ENCODE data around the gene SDR9C7.
"Not testable (repeated sequence)": the region's sequence is repeated elsewhere in the genome, so short reads cannot be mapped to it uniquely, and the experiment has no call there.

Gene SDR9C7

DNA sequence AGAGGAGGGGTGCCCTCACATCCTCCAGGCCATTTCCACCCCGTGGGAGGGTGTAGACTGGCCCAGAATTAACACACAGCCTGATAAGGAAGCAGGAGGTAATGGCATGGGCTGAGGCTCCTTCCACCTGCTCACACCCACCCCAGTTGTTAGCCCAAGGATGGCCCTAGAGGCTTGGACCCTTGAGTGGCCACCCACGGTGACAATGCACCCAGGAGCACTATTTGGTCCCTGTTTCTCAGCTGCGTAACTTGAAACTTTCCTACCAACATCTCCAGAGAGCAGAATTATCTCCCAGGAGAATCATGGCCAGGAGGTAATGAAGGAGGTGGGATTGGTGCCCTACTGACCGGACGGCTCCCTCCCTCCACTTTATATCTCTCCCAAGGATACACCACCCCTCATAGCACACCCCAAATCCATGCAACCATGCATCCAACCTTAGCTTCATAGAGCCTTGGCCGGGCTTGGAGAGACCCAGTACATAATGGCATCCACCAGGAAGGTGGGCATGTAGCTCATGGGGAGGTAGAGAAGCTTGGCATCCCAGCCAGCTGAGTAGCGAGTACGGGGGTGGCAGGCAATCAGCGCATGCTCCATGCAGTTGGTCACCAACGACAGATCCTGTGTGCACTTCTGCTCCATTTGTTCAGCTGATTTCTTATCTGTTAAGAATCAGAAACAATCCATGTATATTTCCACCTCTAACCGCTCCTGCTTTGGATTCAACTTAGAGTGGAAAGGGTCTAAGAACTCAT lies 17.6 kb upstream of the SDR9C7 start:
- DNase-seq: no peak

DNA sequence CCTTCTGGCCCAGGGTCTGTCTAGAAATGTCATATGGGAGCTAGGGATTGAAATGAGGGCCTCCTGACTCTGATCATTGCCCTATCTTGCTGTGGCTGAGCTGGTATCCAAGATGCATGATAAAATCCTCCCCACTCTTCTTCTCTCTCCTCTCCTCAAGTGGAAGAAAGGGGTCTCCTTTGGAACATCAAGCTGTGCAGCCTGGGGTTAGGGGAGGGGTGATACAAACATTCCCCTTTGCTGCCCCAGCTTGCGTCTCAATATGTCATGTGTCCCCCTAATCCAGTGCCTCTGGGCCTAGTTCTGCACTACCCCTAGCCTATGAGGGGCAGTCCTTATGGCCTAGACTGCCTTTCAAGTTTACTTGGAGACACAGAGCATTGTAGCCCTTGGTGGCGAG lies 14.7 kb upstream of the SDR9C7 start:
- no peak for DNase-seq

GRCh38 chr12:56948457-56948777 lies 14.2 kb upstream of the SDR9C7 start:
- DNase-seq: no peak

GRCh38 chr12:56947633-56948456 lies 13.6 kb upstream of the SDR9C7 start:
- no peak for DNase-seq

GRCh38 chr12:56943878-56944277 lies 9.7 kb upstream of the SDR9C7 start:
- no peak for DNase-seq

GRCh38 chr12:56943374-56943773 lies 9.2 kb upstream of the SDR9C7 start:
- DNase-seq: not testable (repeated sequence)

DNA sequence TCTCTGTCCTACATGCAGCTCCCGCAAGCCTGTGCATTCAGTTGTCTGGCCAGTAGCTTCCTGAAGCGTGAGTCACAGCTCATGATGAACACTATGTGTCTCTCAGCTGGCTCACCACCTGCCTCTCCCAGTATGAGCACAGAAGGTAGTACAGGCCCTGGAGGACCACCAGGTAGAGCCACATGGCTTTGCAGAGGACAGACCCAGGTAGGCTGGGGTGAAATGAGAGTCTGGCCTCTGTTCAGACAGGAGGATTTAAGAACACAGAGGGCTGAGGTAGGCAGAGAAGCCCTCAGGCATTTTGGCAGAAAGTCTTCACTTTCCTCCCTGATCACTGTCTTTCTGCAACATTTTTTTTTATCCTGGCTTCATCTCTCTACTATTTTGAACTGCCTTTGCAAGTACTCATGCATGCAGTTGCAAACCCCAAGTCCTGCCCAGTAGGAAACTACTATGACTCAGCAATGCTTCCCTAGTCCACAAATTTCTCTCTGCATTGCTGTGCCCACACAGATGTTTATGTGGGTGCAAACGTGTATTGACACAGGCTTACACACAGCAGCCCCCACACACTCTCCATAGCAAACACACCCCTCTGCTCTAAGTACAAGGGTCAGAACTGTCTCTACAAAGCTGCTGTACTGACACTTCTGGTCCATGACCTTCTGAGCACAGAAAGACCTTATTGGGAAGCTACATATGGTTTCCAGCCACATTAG lies 7.2 kb upstream of the SDR9C7 start:
- DNase-seq: no peak

DNA sequence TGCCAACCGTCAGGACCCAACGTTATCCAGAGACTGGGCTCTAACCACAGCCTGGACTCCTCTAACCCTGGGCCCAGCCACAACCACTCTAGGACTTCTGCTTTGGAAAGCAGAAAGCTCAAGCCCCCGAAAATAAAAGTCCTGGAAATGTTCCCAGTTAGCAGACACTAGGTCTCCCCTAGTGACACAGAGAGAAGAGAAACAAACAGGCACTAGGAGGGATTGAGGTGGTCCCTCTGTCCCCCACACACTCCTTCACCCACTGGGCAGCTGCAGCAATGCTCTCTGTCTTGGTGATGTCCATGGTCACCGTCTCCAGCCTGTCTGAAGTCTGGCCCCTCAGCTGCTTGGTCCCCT lies 6.7 kb upstream of the SDR9C7 start:
- DNase-seq: not testable (repeated sequence)

DNA sequence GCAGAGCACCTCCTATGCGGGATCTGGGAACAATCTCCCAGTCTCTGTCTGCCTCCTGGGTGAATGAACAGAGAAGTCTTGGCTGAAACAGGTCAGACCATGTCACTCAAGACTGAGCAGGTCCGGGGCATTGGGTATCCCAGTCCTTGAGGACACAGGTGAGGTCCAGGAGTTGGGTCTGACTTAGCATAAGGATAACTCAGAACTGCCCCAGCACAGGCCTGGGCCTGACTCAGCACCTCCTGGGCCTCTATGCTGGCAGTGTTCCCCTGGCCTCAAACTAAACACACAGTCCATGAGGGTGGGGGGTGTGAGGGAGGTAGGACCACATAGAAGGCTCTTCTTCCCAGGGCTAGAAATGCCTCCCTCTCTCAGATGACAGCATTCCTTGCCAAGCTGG lies 1.5 kb upstream of the SDR9C7 start:
- no peak for DNase-seq

DNA sequence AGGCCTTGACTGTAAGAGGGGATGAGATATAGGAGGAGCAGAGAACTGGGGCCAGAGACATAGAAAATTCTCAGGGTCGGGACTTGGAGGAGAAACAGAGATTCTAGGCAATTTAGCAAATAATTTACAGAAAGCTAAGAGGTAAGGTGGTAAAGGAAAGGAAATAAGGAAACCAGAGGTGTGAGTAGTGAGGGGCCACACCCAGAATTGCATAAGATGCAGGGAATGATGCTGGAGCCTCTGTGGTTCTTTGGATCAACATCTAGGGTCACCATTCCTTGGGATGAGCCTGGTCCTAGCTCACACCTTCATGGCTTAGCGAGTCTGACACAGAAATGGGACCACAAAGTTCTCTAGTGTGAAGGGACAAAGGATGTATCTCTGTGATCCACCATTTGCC lies 949 bp upstream of the SDR9C7 start:
- no peak for DNase-seq

GRCh38 chr12:56932867-56933266 lies 1.3 kb downstream of the SDR9C7 start:
- no peak for DNase-seq

DNA sequence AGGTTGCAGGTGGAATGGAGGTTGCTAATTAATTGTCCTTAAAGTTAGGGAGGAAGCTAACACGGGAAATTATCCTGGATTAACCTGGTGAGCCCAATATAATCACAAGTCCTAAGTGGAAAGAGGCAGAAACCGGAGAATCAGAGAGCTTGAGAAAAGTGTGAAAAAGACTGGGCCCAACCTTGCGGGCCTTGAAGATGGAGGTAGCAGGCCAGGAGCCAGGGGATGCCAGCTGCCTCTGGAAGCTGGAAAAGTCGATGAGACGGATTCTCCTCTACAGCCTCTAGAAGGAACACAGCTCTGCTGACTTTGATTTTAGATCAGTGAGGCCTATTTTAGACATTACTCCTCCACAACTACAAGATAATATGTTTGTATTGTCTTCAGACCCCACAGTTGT lies 2.1 kb downstream of the SDR9C7 start:
- DNase-seq: no peak

DNA sequence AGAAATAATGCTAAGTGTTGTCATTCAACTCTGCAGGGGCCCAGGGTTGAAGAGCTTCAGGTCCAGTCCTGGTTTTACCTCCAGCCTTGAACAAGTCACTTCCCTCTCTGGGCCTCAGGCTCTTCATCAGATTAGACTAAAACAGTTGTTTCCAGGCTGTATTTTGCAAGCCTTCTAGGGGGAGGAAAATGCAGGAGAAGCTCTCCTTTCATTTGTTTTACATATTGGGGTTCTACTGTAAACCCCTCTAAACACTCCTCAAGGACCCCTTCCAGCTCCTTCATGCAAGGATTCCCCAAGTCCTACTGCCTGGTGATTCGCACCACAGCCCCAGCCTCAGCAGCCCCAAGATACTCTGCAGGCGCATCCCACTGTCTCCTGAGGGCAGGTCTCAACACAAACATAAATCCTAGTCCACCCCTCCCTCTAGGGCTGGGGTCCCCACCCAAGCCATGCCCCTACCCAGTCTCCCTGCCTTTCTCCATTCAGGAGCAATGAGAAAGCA lies 2.7 kb downstream of the SDR9C7 start:
- DNase-seq: no peak

- no peak for DNase-seq
Measured at GRCh38 chr12:56930241-56930640, 4.0 kb downstream of the SDR9C7 start.

- DNase-seq: no peak
Measured at GRCh38 chr12:56929780-56930179, 4.4 kb downstream of the SDR9C7 start.

GRCh38 chr12:56928262-56928661 lies 5.9 kb downstream of the SDR9C7 start:
- no peak for DNase-seq

GRCh38 chr12:56927281-56927680 lies 6.9 kb downstream of the SDR9C7 start:
- no peak for DNase-seq

GRCh38 chr12:56922031-56922430 lies 12.2 kb downstream of the SDR9C7 start:
- DNase-seq: no peak

- DNase-seq: no peak
Measured at GRCh38 chr12:56921346-56921745, 12.9 kb downstream of the SDR9C7 start.

DNA sequence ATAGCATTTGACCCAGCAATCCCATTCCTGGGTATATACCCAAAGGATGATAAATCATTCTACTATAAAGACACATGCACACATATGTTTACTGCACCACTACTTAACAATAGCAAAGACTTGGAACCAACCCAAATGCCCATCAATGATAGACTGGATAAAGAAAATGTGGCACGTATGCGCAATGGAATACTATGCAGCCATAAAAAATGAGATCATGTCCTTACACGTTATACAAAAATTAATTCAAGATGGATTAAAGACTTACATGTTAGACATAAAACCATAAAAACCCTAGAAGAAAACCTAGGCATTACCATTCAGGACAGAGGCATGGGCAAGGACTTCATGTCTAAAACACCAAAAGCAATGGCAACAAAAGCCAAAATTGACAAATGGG lies 16.1 kb downstream of the SDR9C7 start:
- DNase-seq: not testable (repeated sequence)

DNA sequence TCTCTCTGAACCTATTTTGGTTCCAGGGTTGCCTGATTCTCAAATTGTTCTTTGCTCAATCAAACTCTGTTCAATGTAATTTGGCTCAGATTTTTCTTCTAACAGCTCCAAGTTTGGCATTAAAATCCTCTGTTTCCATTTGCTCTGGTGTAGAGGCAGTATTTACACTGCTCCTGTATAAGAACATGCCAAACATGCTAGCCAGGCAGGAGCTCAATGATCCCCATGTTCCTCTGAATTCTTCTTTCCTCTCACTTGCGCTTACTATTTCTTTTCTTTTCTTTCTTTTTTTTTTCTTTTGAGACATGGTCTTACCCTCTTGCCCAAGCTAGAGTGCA lies 17.2 kb downstream of the SDR9C7 start:
- DNase-seq: no peak

GRCh38 chr12:56916296-56916995 lies 17.8 kb downstream of the SDR9C7 start:
- no peak for DNase-seq

DNA sequence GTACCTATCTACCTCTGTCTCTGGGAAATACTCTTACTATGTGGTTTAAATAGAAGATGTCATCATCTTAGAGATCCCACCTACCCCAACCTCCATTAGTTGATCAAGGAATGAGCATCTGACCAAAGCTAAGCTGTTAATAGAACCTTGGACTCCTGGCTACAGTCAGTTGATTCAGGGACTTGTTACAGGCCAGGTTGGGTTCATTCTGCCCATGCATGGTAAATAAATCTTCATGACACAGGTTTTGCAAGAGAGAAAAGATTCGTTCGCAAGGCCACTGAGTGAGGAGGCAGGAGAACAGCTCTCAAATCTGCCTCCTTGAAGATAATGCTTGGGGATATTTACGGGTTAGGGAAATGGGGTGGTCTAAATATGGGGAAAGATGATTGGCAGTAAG lies 19.5 kb downstream of the SDR9C7 start:
- no peak for DNase-seq
